ENCODE results near the gene NAPA. TPM values are rescaled to one million over a fixed set of nuclear protein-coding genes. Genes with fewer than 3 reads are reported as not detected.
"Not testable (repeated sequence)": the region's sequence is repeated elsewhere in the genome, so short reads cannot be mapped to it uniquely, and the experiment has no call there.

The NAPA gene
- total RNA-seq, 2 experiments from 2014 or later: 67.3 to 70.4 TPM

GRCh38 chr19:47490031-47490430 is 24.8 kb downstream of the NAPA start:
- no peak for DNase-seq
- Mint-ChIP-seq H3K9me3 (no peaks in the 10 kb centered on the region), H3K27ac (no peak overlapping the region), H3K4me1 (ENCODE audit: low read depth) (peaks cover 12% of the 10 kb centered on the region), H3K36me3 (peaks cover 3% of the 10 kb centered on the region), H3K27me3 (no peaks in the 10 kb centered on the region), H3K4me3 (no peak overlapping the region)
- intact Hi-C loops (cut with micrococcal nuclease): no loop called here
- CTCF ChIA-PET: no interaction called here
- POLR2A ChIA-PET: no interaction called here

- no peak overlapping the region for H3K4me3 Mint-ChIP-seq
- POLR2A ChIA-PET: no interaction called here
- no peak overlapping the region for H3K27ac Mint-ChIP-seq
- CTCF ChIA-PET: interaction anchor here (1.4 kb wide), 1 partner anchor 61 kb away, joined by 3 read pairs; no protein-coding TSS in a partner anchor
- H3K36me3 Mint-ChIP-seq: peaks cover 3% of the 10 kb centered on the region
- H3K4me1 Mint-ChIP-seq (ENCODE audit: low read depth): peaks cover 16% of the 10 kb centered on the region
- no peak for DNase-seq
- intact Hi-C loops (cut with micrococcal nuclease): no loop called here
- no peaks in the 10 kb centered on the region for H3K27me3 Mint-ChIP-seq
- no peaks in the 10 kb centered on the region for H3K9me3 Mint-ChIP-seq
Observed at GRCh38 chr19:47489072-47489914, 25.6 kb downstream of the NAPA start.

GRCh38 chr19:47487551-47488515 is 27.0 kb downstream of the NAPA start:
- Mint-ChIP-seq H3K27me3 (no peaks in the 10 kb centered on the region), H3K27ac (no peak overlapping the region), H3K36me3 (peaks cover 3% of the 10 kb centered on the region), H3K9me3 (no peaks in the 10 kb centered on the region), H3K4me1 (ENCODE audit: low read depth) (peaks cover 20% of the 10 kb centered on the region), H3K4me3 (no peak overlapping the region)
- DNase-seq: no peak
- intact Hi-C loops (cut with micrococcal nuclease): no loop called here
- ChIA-PET CTCF (interaction anchor here (0.8 to 1.4 kb wide), 3 partner anchors 28 to 60 kb away, joined by 3 to 5 read pairs (median 3); no protein-coding TSS in a partner anchor), POLR2A (no interaction called here)

GRCh38 chr19:47486900-47487299 is 28.0 kb downstream of the NAPA start:
- Mint-ChIP-seq H3K36me3 (peaks cover 3% of the 10 kb centered on the region), H3K4me3 (no peak overlapping the region), H3K27ac (no peak overlapping the region), H3K4me1 (ENCODE audit: low read depth) (peaks cover 20% of the 10 kb centered on the region), H3K27me3 (no peaks in the 10 kb centered on the region), H3K9me3 (no peaks in the 10 kb centered on the region)
- no peak for DNase-seq
- ChIA-PET POLR2A (no interaction called here), CTCF (no interaction called here)
- intact Hi-C loops (cut with micrococcal nuclease): no loop called here

- H3K4me3 Mint-ChIP-seq; DNase-seq; POLR2A ChIA-PET; H3K27me3 Mint-ChIP-seq; CTCF ChIA-PET; H3K9me3 Mint-ChIP-seq; H3K36me3 Mint-ChIP-seq; H3K27ac Mint-ChIP-seq; intact Hi-C loops (cut with micrococcal nuclease): not testable (repeated sequence)
- H3K4me1 Mint-ChIP-seq (ENCODE audit: low read depth): peaks cover 20% of the 10 kb centered on the region
Observed at GRCh38 chr19:47486220-47486619, 28.6 kb downstream of the NAPA start.

GRCh38 chr19:47485210-47485609 is 29.7 kb downstream of the NAPA start:
- intact Hi-C loops (cut with micrococcal nuclease): loop anchor here (2.0 kb wide), 1 partner anchor 48 kb away; no protein-coding TSS in a partner anchor
- POLR2A ChIA-PET: interaction anchor here (1.4 kb wide), 1 partner anchor 30 kb away, joined by 5 read pairs; the partner anchor contains the start of gene NAPA
- DNase-seq: peak; percentile 31

GRCh38 chr19:47483800-47484690 is 30.8 kb downstream of the NAPA start, which contains the start of gene KPTN:
Gene KPTN (minus strand): TSS chr19:47484219. CDS start chr19:47484160, 59 bp downstream.
- H3K4me3 Mint-ChIP-seq: peak within 1 kb of the TSS; percentile 95
- ChIA-PET CTCF (interaction anchor here (0.6 to 3.8 kb wide), 29 partner anchors 9 to 1691 kb away, joined by 3 to 71 read pairs (median 4); partner anchors contain the start of genes CCDC9, DHX34 and NAPA), POLR2A (interaction anchor here (0.6 to 1.7 kb wide), 8 partner anchors 10 to 228 kb away, joined by 3 to 7 read pairs (median 4); partner anchors contain the start of genes BICRA, CCDC9 and NAPA)
- H3K9me3 Mint-ChIP-seq: no peaks in the 10 kb centered on the region
- H3K4me1 Mint-ChIP-seq (ENCODE audit: low read depth): peaks cover 20% of the 10 kb centered on the region
- no peaks in the 10 kb centered on the region for H3K27me3 Mint-ChIP-seq
- peak within 1 kb of the TSS; percentile 94 for H3K27ac Mint-ChIP-seq
- peak; percentile 94 for DNase-seq
- intact Hi-C loops (cut with micrococcal nuclease): loop anchor here (1.0 to 2.0 kb wide), 2 partner anchors 31 to 47 kb away; partner anchors contain the start of gene NAPA
- H3K36me3 Mint-ChIP-seq: peaks cover 3% of the 10 kb centered on the region

More at GRCh38 chr19:47485210-47485609, 29.7 kb downstream of the NAPA start:
- Mint-ChIP-seq H3K4me3 (peak overlapping the region; percentile 95), H3K27me3 (no peaks in the 10 kb centered on the region), H3K4me1 (ENCODE audit: low read depth) (peaks cover 20% of the 10 kb centered on the region), H3K27ac (peak overlapping the region; percentile 94), H3K36me3 (peaks cover 3% of the 10 kb centered on the region), H3K9me3 (no peaks in the 10 kb centered on the region)
- CTCF ChIA-PET: interaction anchor here (1.3 to 3.8 kb wide), 5 partner anchors 10 to 214 kb away, joined by 5 to 71 read pairs (median 17); partner anchors contain the start of gene NAPA

- Mint-ChIP-seq H3K4me3 (peak overlapping the region; percentile 95), H3K9me3 (no peaks in the 10 kb centered on the region), H3K27ac (no peak overlapping the region), H3K27me3 (no peaks in the 10 kb centered on the region), H3K36me3 (peaks cover 3% of the 10 kb centered on the region), H3K4me1 (ENCODE audit: low read depth) (peaks cover 20% of the 10 kb centered on the region)
- ChIA-PET CTCF (interaction anchor here (1.0 to 3.8 kb wide), 14 partner anchors 8 to 260 kb away, joined by 3 to 71 read pairs (median 6); partner anchors contain the start of genes DHX34 and NAPA), POLR2A (interaction anchor here (0.6 to 1.7 kb wide), 6 partner anchors 9 to 227 kb away, joined by 3 to 7 read pairs (median 4); partner anchors contain the start of gene CCDC9)
- intact Hi-C loops (cut with micrococcal nuclease): no loop called here
- no peak for DNase-seq
Observed at GRCh38 chr19:47483200-47483599, 31.7 kb downstream of the NAPA start.

GRCh38 chr19:47481460-47482052 is 33.3 kb downstream of the NAPA start:
- no peak overlapping the region for H3K4me3 Mint-ChIP-seq
- ChIA-PET CTCF (interaction anchor here (3.8 kb wide), 1 partner anchor 46 kb away, joined by 71 read pairs; no protein-coding TSS in a partner anchor), POLR2A (interaction anchor here (0.9 kb wide), 1 partner anchor 41 kb away, joined by 3 read pairs; no protein-coding TSS in a partner anchor)
- H3K9me3 Mint-ChIP-seq: no peaks in the 10 kb centered on the region
- no peak overlapping the region for H3K27ac Mint-ChIP-seq
- peaks cover 19% of the 10 kb centered on the region for H3K4me1 Mint-ChIP-seq (ENCODE audit: low read depth)
- no peaks in the 10 kb centered on the region for H3K27me3 Mint-ChIP-seq
- intact Hi-C loops (cut with micrococcal nuclease): no loop called here
- DNase-seq: no peak
- peaks cover 3% of the 10 kb centered on the region for H3K36me3 Mint-ChIP-seq

GRCh38 chr19:47480658-47481057 is 34.2 kb downstream of the NAPA start:
- Mint-ChIP-seq H3K9me3 (no peaks in the 10 kb centered on the region), H3K4me3 (no peak overlapping the region), H3K27ac (no peak overlapping the region), H3K27me3 (no peaks in the 10 kb centered on the region), H3K4me1 (ENCODE audit: low read depth) (peaks cover 14% of the 10 kb centered on the region), H3K36me3 (peaks cover 3% of the 10 kb centered on the region)
- POLR2A ChIA-PET: interaction anchor here (0.9 kb wide), 1 partner anchor 40 kb away, joined by 3 read pairs; no protein-coding TSS in a partner anchor
- DNase-seq: no peak
- CTCF ChIA-PET: no interaction called here
- intact Hi-C loops (cut with micrococcal nuclease): no loop called here

All from activated CD4-positive, alpha-beta memory T cell treated with anti-CD3 and anti-CD28 coated beads for 36 hours (primary cell).